GM19467 (cell line): ENCODE results near the gene HIVEP1.

Experiments used
- ATAC-seq: cut with Tn5 transposase; IDR thresholded peaks from one replicate; pipeline ENCODE4 v1.9.1; 2021; ENCODE audit warnings: mild to moderate bottlenecking, moderate library complexity; ENCODE audit not compliant: unreplicated experiment

Gene HIVEP1

GRCh38 chr6:12181481-12181880 lies 169.4 kb downstream of the HIVEP1 start:
- no peak for ATAC-seq

GRCh38 chr6:12182676-12183075 lies 170.6 kb downstream of the HIVEP1 start:
- ATAC-seq: no peak

GRCh38 chr6:12185081-12185673 lies 173.1 kb downstream of the HIVEP1 start:
- no peak for ATAC-seq

GRCh38 chr6:12186528-12186927 lies 174.4 kb downstream of the HIVEP1 start:
- no peak for ATAC-seq

- no peak for ATAC-seq
Observed at GRCh38 chr6:12189150-12189549, 177.0 kb downstream of the HIVEP1 start.

GRCh38 chr6:12189661-12190060 lies 177.5 kb downstream of the HIVEP1 start:
- ATAC-seq: no peak

GRCh38 chr6:12190252-12190651 lies 178.1 kb downstream of the HIVEP1 start:
- ATAC-seq: no peak

GRCh38 chr6:12196326-12196936 lies 184.3 kb downstream of the HIVEP1 start:
- ATAC-seq: no peak

- no peak for ATAC-seq
Observed at GRCh38 chr6:12198851-12199250, 186.7 kb downstream of the HIVEP1 start.

GRCh38 chr6:12200015-12200564 lies 188.0 kb downstream of the HIVEP1 start:
- ATAC-seq: no peak

- no peak for ATAC-seq
Observed at GRCh38 chr6:12200761-12201160, 188.6 kb downstream of the HIVEP1 start.

GRCh38 chr6:12203001-12203400 lies 190.9 kb downstream of the HIVEP1 start:
- ATAC-seq: no peak

GRCh38 chr6:12208190-12208589 lies 196.1 kb downstream of the HIVEP1 start:
- ATAC-seq: no peak

- ATAC-seq: no peak
Observed at GRCh38 chr6:12208673-12209072, 196.6 kb downstream of the HIVEP1 start.
